ENCODE measurements around the gene RDH12.

DNA sequence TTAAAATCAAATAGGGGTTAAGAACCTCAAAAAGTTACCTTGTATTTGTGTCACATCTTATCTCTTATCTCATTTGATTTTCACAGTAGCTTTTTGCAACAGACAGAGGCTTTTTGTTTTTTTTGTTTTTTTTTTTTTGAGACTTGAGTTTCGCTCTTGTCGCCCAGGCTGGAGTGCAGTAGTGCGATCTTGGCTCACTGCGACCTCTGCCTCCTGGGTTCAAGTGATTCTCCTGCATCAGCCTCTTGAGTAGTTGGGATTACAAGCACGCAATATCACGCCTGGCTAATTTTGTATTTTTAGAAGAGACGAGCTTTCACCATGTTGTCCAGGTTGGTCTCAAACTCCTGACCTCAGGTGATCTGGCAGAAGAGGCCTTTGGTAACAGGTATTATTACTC, 25.7 kb downstream of the RDH12 start:
- TF ChIP-seq, protein P1, sequence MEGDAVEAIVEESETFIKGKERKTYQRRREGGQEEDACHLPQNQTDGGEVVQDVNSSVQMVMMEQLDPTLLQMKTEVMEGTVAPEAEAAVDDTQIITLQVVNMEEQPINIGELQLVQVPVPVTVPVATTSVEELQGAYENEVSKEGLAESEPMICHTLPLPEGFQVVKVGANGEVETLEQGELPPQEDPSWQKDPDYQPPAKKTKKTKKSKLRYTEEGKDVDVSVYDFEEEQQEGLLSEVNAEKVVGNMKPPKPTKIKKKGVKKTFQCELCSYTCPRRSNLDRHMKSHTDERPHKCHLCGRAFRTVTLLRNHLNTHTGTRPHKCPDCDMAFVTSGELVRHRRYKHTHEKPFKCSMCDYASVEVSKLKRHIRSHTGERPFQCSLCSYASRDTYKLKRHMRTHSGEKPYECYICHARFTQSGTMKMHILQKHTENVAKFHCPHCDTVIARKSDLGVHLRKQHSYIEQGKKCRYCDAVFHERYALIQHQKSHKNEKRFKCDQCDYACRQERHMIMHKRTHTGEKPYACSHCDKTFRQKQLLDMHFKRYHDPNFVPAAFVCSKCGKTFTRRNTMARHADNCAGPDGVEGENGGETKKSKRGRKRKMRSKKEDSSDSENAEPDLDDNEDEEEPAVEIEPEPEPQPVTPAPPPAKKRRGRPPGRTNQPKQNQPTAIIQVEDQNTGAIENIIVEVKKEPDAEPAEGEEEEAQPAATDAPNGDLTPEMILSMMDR (IDR thresholded peaks at IDR 0.05) = no peak
- no peak for TF ChIP-seq SIN3A (IDR thresholded peaks at IDR 0.05; ENCODE audit: borderline replicate concordance, insufficient read depth, low read depth, low read length)
- TF ChIP-seq, protein P2, sequence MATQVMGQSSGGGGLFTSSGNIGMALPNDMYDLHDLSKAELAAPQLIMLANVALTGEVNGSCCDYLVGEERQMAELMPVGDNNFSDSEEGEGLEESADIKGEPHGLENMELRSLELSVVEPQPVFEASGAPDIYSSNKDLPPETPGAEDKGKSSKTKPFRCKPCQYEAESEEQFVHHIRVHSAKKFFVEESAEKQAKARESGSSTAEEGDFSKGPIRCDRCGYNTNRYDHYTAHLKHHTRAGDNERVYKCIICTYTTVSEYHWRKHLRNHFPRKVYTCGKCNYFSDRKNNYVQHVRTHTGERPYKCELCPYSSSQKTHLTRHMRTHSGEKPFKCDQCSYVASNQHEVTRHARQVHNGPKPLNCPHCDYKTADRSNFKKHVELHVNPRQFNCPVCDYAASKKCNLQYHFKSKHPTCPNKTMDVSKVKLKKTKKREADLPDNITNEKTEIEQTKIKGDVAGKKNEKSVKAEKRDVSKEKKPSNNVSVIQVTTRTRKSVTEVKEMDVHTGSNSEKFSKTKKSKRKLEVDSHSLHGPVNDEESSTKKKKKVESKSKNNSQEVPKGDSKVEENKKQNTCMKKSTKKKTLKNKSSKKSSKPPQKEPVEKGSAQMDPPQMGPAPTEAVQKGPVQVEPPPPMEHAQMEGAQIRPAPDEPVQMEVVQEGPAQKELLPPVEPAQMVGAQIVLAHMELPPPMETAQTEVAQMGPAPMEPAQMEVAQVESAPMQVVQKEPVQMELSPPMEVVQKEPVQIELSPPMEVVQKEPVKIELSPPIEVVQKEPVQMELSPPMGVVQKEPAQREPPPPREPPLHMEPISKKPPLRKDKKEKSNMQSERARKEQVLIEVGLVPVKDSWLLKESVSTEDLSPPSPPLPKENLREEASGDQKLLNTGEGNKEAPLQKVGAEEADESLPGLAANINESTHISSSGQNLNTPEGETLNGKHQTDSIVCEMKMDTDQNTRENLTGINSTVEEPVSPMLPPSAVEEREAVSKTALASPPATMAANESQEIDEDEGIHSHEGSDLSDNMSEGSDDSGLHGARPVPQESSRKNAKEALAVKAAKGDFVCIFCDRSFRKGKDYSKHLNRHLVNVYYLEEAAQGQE (IDR thresholded peaks at IDR 0.05; ENCODE audit: insufficient read depth in 1 of 2, low read depth in 2 of 2, low read length in 1 of 2) = no peak
